HG03521 (cell line): ENCODE data around the gene IQGAP2.

Experiments used
- ATAC-seq: cut with Tn5 transposase; IDR thresholded peaks from one replicate; pipeline ENCODE4 v1.9.1; 2021; ENCODE audit warnings: mild to moderate bottlenecking, moderate library complexity; ENCODE audit not compliant: unreplicated experiment

The IQGAP2 gene

DNA sequence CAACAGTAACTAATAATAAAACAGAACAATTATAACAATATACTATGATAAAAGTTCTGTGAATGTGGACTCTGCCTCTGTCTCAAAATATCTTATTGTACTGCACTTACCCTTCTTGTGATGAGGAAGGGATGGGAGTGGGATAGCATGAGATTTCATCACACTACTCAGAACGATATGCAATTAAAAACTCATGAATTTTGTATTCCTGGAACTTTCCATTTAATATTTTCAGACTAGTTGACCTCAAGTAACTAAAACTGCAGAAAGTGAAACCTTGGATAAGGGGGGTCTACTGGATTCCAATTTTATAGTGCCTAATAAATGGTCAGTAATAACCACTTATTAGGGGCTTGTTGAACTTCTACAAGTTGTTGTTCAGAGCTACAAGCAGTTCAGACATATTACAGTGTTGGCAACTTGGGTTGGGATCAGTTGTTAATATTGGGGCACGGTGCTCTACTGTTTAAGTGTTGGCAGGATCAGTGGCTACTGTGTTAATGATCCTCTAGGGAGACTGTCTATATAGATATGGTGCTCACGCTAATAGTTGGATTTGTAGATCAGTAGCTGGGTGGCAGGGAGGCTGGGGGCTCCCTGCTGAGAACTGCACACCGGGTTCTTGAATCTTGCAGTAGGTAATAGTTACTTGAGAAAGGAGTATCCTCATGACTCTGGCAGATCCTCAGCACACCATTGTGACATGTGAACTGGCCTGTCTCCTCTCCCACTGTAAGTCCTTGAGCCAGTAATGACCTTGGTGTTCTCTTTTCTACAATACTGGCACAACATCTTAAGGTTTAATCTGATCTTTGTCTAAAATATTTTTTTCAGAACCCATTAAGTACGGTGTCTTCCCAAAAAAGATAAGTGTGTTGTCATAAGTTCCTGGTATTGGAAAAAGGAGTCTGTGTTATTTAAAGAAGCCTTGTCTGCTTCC is 158.1 kb downstream of the IQGAP2 start:
- no peak for ATAC-seq

- no peak for ATAC-seq
These were observed 158.9 kb downstream of the IQGAP2 start for GRCh38 chr5:76561959-76562358.

DNA sequence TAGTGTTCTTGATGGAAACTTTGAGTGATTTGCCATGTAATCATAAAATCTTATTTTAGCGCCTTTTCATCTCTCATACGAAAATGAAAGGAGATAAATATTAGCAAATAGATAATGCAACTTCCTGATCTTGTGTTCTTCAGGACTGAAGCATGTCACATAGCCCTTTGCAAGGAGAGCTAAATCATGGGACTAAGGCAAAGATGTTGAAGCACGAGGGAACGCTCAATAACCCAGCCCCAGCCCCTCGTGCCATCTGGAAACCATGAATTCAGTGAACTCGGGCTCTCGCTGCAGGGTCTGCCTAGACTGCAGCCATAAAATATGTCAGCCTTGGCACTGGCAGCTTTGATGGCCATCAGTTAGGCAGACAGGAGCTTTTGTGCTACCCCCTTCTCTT is 161.9 kb downstream of the IQGAP2 start:
- no peak for ATAC-seq

GRCh38 chr5:76570153-76570552 is 167.1 kb downstream of the IQGAP2 start:
- no peak for ATAC-seq

- ATAC-seq = no peak
These were observed 168.5 kb downstream of the IQGAP2 start for GRCh38 chr5:76571559-76571958.

DNA sequence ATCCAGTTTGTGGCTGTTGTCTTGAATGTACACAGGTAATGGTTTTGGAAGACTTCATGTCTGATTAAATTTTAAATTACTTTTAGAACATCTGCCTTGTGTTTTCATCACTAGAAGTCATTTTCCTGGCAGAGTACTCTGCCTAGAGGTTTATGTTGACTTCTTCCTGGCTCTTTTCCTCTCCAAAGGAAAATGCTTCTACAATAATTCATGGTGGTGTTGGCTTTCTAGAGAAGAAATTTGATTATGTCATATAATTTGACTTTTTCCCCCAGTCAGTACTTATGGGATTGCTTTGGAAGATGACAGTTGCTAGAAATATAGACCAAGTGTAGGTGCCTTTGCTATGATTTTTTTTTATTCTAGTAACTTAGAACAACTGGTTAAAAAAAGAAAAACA is 173.4 kb downstream of the IQGAP2 start:
- no peak for ATAC-seq

GRCh38 chr5:76576996-76577395 is 173.9 kb downstream of the IQGAP2 start:
- ATAC-seq = no peak

DNA sequence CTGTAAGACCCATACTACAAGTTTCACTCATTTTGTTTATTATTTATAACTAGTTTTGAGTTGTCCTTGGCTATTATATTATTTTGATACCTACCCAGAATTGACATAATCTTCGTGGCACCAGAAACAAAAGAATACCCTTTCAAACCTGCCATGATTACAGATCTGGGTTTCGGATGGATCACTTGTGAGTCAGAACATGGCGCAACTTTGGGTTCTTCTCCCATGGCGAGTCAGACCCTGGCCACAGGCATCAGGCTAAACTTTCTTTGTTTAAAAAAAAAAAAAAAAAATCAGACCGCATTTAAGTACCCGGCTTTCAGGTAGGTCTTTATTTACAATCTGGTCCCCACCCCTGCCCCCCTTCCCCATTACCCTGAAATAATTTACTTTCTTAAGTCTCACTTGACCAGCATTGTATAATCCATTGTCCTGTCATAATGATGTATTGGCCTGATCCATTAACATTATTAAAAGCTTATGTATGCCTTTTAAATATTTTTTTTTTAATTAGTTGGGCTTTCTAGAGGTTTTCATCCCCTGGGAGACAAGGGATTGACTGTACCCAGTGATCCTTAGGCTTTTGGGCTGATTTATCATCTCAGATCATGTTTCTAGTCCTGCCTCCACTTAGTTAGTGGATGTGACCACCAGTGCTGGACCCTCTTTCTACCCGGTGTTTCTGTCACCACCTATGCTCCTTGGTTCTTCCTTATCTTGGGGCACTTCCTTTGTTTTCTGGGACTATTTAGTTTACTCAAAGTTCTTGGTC is 176.3 kb downstream of the IQGAP2 start:
- no peak for ATAC-seq

GRCh38 chr5:76580981-76581380 is 177.9 kb downstream of the IQGAP2 start:
- ATAC-seq = no peak

DNA sequence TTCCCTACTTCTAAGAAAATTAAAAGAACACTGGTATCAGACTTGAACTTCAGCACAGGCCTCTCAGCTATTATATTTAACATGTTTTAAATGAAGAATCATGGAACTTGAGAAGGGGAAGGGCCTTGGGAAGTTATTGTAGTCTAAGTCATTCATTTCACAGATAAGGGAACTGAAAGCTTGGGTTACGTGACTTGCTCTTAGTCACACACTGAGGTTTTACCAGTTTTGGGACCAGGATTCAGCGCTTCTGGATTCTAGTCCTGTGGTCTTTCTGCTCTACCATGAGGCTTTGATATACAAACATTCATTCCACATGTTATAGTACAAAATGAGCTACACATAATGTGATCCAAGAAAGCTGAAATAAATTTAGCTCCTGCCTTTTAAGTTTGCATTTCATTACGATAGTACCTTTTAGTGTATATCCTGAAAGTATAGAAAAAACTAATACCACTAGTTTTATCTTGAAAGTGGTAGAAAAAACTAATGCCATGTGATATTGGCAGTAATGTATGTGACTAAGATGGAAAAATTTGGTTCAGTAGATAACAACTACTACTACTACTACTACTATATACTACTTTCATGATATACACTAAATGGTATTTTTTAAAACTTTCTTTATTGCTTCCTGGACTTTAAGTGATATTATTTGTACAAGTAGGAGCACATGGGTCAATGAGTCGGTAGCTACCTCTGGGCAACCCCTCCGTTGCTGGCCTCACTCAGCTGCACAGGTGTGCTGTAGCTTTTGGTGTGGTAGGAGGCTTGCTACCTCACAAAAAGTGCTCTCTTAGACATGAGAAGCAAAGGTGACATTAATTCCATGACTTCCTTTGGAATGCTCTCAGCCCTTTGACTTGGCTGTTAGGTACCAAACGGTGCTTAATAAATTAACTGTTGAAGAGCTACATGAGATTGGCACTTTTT is 179.4 kb downstream of the IQGAP2 start:
- no peak for ATAC-seq

GRCh38 chr5:76583163-76584047 is 180.3 kb downstream of the IQGAP2 start:
- no peak for ATAC-seq

DNA sequence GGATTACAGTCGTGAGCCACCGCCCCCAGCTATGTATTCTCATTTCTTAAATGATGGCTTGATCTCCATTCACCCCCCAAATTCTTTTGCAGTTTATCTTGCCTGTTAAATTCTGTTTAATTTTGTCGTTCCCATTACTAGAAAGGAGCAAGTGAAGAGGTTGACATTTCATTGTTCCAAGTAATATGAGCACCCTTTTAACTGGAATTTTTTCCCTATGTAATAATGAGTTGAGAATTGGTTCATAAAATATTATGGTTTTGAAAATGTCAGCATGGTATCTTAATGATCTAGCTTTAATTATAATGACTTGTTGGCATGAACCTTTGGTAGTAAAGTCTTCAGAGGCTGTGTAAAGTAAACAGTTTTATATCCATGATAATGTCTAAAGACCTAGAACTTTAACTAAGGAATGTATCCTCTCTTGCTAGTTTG is 182.7 kb downstream of the IQGAP2 start:
- ATAC-seq = no peak

GRCh38 chr5:76586531-76586930 is 183.4 kb downstream of the IQGAP2 start:
- ATAC-seq = no peak

GRCh38 chr5:76590027-76590426 is 186.9 kb downstream of the IQGAP2 start:
- ATAC-seq = peak; percentile 96

GRCh38 chr5:76591366-76591765 is 188.3 kb downstream of the IQGAP2 start:
- ATAC-seq = no peak

- no peak for ATAC-seq
These were observed 189.6 kb downstream of the IQGAP2 start for GRCh38 chr5:76592692-76593091.

DNA sequence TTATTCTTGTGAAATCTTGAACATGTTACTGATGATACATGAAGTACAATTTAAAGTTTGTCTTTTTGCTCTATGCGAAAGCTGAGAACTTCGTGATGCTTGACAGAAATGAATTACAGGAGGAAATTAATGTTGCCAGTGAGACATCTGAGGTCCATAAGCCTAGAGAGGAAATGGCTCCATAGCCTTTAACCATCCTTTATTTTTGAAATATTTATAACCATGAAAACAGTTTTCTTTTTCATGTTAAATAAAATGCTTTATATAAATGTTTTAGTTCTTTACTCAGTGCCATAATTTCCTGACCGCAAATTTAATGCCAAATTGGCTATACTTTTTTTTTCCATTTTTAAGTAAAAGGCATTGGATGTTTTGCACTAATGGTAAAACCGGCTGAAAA is 191.0 kb downstream of the IQGAP2 start:
- no peak for ATAC-seq

DNA sequence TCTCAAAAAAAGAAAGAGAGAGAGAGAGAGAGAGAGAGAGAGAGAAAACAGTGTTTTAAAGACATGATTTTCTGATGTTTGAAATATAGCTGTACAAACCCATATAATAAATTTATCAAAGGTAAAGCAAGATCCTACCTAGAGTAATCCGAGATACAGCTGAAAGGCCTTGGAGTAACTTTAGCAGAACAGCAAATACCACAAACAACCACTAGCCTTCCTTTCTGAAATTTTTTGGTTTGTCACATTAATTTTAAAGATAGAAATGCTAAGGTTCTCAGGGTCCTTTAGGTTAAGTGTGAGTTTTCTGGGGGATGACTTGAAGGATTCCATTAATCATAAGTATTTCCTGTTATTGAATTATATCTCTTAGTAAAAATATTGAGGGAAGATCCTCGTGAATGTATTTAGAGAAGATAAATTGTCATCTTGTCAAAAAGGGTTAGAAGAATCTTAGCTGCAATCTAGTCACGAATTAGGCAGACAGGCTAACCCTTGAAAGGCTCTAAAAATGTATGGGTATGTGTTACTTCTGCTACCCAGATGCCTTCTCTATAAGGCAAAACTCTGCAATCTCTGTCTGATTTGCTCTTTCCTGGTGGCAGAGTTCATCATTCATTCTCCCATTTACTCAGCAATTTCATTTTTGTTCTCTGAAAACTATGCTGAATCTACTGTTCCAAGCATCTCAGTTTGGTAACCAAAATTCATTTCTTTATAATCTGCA is 192.8 kb downstream of the IQGAP2 start:
- ATAC-seq = no peak

- no peak for ATAC-seq
These were observed 195.4 kb downstream of the IQGAP2 start for GRCh38 chr5:76598531-76598930.
